ENCODE data around the gene ASCC1.

GRCh38 chr10:72220637-72221036 is 4.6 kb upstream of the ASCC1 start:
- TF ChIP-seq CTCF (conservative IDR thresholded peaks at IDR 0.05) (no peak), ZFX (IDR thresholded peaks at IDR 0.05) (no peak)
